GM12892 (cell line): ENCODE results near the gene FAM180A.

Experiments used
- DNase-seq: peaks from one replicate; pipeline ENCODE4 v3.0.0; 2011; ENCODE audit not compliant: insufficient read length
- FAIRE-seq: peaks from 2 replicates; lab custom pipeline; 2011; peaks lifted over from hg19 to GRCh38; lab: Jason Lieb, UNC
- POLR2A ChIP-seq: IDR thresholded peaks from 2 replicates; pipeline ENCODE4 v1.6.1; 2011; ENCODE audit warnings: low read depth, low read length, control low read depth
- POLR2AphosphoS5 ChIP-seq: IDR thresholded peaks from 2 replicates; pipeline ENCODE4 v1.6.1; 2011; ENCODE audit warnings: low read depth, low read length, control low read depth
- TAF1 ChIP-seq: IDR thresholded peaks from 2 replicates; pipeline ENCODE4 v1.6.1; 2011; ENCODE audit warnings: low read depth, mild to moderate bottlenecking, control low read depth, low read length, borderline replicate concordance

The FAM180A gene

GRCh38 chr7:135715673-135716072 lies 32.9 kb downstream of the FAM180A start:
- DNase-seq, result no peak
- no peak for TF ChIP-seq POLR2A
- TF ChIP-seq TAF1, result no peak
- no peak for TF ChIP-seq POLR2AphosphoS5
- FAIRE-seq, result no peak

GRCh38 chr7:135715055-135715522 lies 33.5 kb downstream of the FAM180A start:
- FAIRE-seq, result no peak
- DNase-seq, result no peak
- TF ChIP-seq POLR2AphosphoS5 (no peak), TAF1 (no peak), POLR2A (no peak)

- no peak for TF ChIP-seq POLR2A
- no peak for TF ChIP-seq POLR2AphosphoS5
- no peak for FAIRE-seq
- DNase-seq, result no peak
Measured at GRCh38 chr7:135714534-135715009, 34.0 kb downstream of the FAM180A start.

GRCh38 chr7:135713836-135714470 lies 34.7 kb downstream of the FAM180A start:
- TF ChIP-seq TAF1, result no peak
- no peak for TF ChIP-seq POLR2AphosphoS5
- TF ChIP-seq POLR2A, result no peak
- no peak for DNase-seq
- no peak for FAIRE-seq

GRCh38 chr7:135712796-135713195 lies 35.8 kb downstream of the FAM180A start:
- DNase-seq (no peak), FAIRE-seq (no peak)
- TF ChIP-seq POLR2A (no peak), TAF1 (no peak), POLR2AphosphoS5 (no peak)

- DNase-seq (no peak), FAIRE-seq (no peak)
- TF ChIP-seq TAF1 (no peak), POLR2AphosphoS5 (no peak), POLR2A (no peak)
Measured at GRCh38 chr7:135712182-135712782, 36.3 kb downstream of the FAM180A start.

- no peak for FAIRE-seq
- no peak for DNase-seq
- TF ChIP-seq POLR2AphosphoS5 (no peak), POLR2A (no peak), TAF1 (no peak)
Measured at GRCh38 chr7:135711139-135711469, 37.5 kb downstream of the FAM180A start.

GRCh38 chr7:135710417-135711138 lies 38.0 kb downstream of the FAM180A start:
- DNase-seq (peak; percentile 33), FAIRE-seq (no peak)
- TF ChIP-seq POLR2AphosphoS5 (no peak), POLR2A (no peak), TAF1 (no peak)

- TF ChIP-seq POLR2A (no peak), TAF1 (no peak), POLR2AphosphoS5 (no peak)
- no peak for FAIRE-seq
- no peak for DNase-seq
Measured at GRCh38 chr7:135709508-135709907, 39.1 kb downstream of the FAM180A start.

- TF ChIP-seq POLR2A, result no peak
- no peak for TF ChIP-seq TAF1
- TF ChIP-seq POLR2AphosphoS5, result no peak
- no peak for DNase-seq
- no peak for FAIRE-seq
Measured at GRCh38 chr7:135708041-135708440, 40.6 kb downstream of the FAM180A start.

GRCh38 chr7:135707570-135707966 lies 41.0 kb downstream of the FAM180A start:
- TF ChIP-seq POLR2A (no peak), POLR2AphosphoS5 (no peak), TAF1 (no peak)
- FAIRE-seq (no peak), DNase-seq (no peak)
